OCI-LY1 (cell line): ENCODE data around the gene GOLM1.

Source experiments
- EZH2 ChIP-seq: fragments of 200-600 bp; sonication (generic), shearing (Covaris generic); IDR thresholded peaks from 2 replicates; pipeline ENCODE4 v1.8.0; 2017; ENCODE audit warnings: borderline replicate concordance, mixed run types, mild to moderate bottlenecking, antibody characterized with exemption, low read length, moderate library complexity, mixed read lengths
- TF ChIP-seq, protein P1 (sequence below): fragments of 200-600 bp; sonication (generic), shearing (Covaris generic); IDR thresholded peaks from 2 replicates; pipeline ENCODE4 v1.5.1; 2017; ENCODE audit warnings: mild to moderate bottlenecking, antibody characterized with exemption, low read length, moderate library complexity, mixed read lengths

GRCh38 chr9:86039991-86040860, 59.1 kb downstream of the GOLM1 start:
- TF ChIP-seq, protein P1, sequence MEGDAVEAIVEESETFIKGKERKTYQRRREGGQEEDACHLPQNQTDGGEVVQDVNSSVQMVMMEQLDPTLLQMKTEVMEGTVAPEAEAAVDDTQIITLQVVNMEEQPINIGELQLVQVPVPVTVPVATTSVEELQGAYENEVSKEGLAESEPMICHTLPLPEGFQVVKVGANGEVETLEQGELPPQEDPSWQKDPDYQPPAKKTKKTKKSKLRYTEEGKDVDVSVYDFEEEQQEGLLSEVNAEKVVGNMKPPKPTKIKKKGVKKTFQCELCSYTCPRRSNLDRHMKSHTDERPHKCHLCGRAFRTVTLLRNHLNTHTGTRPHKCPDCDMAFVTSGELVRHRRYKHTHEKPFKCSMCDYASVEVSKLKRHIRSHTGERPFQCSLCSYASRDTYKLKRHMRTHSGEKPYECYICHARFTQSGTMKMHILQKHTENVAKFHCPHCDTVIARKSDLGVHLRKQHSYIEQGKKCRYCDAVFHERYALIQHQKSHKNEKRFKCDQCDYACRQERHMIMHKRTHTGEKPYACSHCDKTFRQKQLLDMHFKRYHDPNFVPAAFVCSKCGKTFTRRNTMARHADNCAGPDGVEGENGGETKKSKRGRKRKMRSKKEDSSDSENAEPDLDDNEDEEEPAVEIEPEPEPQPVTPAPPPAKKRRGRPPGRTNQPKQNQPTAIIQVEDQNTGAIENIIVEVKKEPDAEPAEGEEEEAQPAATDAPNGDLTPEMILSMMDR = no peak
- no peak for TF ChIP-seq EZH2
